Thyroid gland (tissue), 4 donors: ENCODE measurements around the gene AICDA.

Source experiments
- POLR2A ChIP-seq, 2 donors: fragments of 450-650 bp; IDR thresholded peaks; one replicate each; pipeline ENCODE4 v1.6.1; 2017; ENCODE audit warnings: antibody characterized with exemption in 2 of 2, mild to moderate bottlenecking in 2 of 2, moderate library complexity in 1 of 2
- TF ChIP-seq, protein P1 (sequence below), 6 experiments: fragments of 200-600 bp in 3 of 6; fragments of 450-650 bp in 3 of 6; sonication (generic) in 3 of 6; IDR thresholded peaks; one replicate each; pipeline ENCODE4 v1.5.1; 2016 to 2019; ENCODE audit warnings: antibody characterized with exemption in 6 of 6, mild to moderate bottlenecking in 2 of 6, inconsistent platforms in 1 of 6, moderate library complexity in 1 of 6

DNA sequence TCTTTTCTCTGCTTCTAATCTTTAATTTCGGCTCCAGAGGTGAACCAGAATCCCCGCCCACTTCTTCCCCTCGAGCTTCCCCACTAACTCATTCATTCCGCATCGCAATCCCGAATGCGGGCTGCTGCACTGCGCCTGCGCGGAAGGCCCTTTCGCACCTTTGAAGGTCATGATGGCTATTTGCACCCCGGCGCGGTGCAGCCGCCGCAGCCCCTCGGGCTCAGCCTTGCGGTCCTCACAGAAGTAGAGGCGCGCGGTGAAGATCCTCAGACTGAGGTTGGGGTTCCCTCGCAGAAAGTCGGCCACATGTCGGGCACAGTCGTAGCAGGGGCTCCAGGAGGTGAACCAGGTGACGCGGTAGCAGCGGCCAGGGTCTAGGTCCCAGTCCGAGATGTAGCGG is 7.6 kb downstream of the AICDA start:
- TF ChIP-seq, protein P1, sequence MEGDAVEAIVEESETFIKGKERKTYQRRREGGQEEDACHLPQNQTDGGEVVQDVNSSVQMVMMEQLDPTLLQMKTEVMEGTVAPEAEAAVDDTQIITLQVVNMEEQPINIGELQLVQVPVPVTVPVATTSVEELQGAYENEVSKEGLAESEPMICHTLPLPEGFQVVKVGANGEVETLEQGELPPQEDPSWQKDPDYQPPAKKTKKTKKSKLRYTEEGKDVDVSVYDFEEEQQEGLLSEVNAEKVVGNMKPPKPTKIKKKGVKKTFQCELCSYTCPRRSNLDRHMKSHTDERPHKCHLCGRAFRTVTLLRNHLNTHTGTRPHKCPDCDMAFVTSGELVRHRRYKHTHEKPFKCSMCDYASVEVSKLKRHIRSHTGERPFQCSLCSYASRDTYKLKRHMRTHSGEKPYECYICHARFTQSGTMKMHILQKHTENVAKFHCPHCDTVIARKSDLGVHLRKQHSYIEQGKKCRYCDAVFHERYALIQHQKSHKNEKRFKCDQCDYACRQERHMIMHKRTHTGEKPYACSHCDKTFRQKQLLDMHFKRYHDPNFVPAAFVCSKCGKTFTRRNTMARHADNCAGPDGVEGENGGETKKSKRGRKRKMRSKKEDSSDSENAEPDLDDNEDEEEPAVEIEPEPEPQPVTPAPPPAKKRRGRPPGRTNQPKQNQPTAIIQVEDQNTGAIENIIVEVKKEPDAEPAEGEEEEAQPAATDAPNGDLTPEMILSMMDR (IDR thresholded peaks at IDR 0.05), result no peak
- no peak for TF ChIP-seq POLR2A (IDR thresholded peaks at IDR 0.05)
